ENCODE results near the gene SNTA1.
A peak's percentile ranks its signal among the peaks of the same experiment; 100 is the strongest.
"Not testable (repeated sequence)": the region's sequence is repeated elsewhere in the genome, so short reads cannot be mapped to it uniquely, and the experiment has no call there.

The SNTA1 gene

DNA sequence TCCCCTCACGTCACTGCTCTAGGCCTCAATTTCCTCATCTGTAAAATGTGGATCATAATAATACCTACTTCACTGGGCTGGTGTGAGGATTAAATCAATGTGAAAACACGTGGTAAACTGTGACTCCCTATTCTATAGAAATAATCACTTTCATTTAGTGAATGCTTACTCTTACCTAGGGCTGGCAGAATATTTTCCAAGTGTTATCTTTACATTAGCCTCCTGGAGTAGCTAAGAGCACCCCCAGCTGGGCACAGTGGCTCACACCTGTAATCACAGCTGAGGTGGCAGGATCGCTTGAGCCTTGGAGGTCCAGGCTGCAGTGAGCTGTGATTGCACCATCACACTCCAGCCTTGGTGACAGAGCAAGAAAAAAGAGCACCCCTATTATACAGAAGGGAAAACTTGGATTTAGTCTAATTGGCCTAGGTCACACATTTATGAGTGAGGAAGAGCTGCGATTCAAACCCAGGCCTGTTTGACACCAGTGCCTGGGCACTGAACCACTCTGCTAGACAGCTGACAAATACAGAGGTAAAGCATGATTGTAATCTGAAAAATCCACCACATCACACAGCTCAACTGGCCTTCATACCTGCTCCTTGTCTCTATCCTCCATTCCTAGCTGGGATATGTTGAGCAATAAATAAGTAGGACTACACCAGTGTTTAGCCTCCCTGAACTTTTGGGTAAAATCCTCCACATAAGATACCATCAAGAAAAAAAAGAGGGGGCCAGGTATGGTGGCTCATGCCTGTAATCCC lies 1.4 kb upstream of the SNTA1 start:
- TF ChIP-seq CTCF (IDR thresholded peaks at IDR 0.05; ENCODE audit: control insufficient read depth, insufficient read depth, low read depth, low read length, missing control alignments) = peak; percentile 25
- H3K4me3 ChIP-seq (ENCODE audit: control insufficient read depth, low read depth, low read length) = no peak overlapping the region
- no peak for DNase-seq (ENCODE audit: low read depth)

- TF ChIP-seq CTCF (IDR thresholded peaks at IDR 0.05; ENCODE audit: control insufficient read depth, insufficient read depth, low read depth, low read length, missing control alignments) = no peak
- H3K4me3 ChIP-seq (ENCODE audit: control insufficient read depth, low read depth, low read length) = peak overlapping the region; percentile 64
- no peak for DNase-seq (ENCODE audit: low read depth)
Measured at GRCh38 chr20:33443006-33443511, 504 bp downstream of the SNTA1 start.

GRCh38 chr20:33442136-33443005 lies 1.2 kb downstream of the SNTA1 start:
- peak overlapping the region; percentile 64 for H3K4me3 ChIP-seq (ENCODE audit: control insufficient read depth, low read depth, low read length)
- no peak for TF ChIP-seq CTCF (IDR thresholded peaks at IDR 0.05; ENCODE audit: control insufficient read depth, insufficient read depth, low read depth, low read length, missing control alignments)
- DNase-seq (ENCODE audit: low read depth) = no peak

DNA sequence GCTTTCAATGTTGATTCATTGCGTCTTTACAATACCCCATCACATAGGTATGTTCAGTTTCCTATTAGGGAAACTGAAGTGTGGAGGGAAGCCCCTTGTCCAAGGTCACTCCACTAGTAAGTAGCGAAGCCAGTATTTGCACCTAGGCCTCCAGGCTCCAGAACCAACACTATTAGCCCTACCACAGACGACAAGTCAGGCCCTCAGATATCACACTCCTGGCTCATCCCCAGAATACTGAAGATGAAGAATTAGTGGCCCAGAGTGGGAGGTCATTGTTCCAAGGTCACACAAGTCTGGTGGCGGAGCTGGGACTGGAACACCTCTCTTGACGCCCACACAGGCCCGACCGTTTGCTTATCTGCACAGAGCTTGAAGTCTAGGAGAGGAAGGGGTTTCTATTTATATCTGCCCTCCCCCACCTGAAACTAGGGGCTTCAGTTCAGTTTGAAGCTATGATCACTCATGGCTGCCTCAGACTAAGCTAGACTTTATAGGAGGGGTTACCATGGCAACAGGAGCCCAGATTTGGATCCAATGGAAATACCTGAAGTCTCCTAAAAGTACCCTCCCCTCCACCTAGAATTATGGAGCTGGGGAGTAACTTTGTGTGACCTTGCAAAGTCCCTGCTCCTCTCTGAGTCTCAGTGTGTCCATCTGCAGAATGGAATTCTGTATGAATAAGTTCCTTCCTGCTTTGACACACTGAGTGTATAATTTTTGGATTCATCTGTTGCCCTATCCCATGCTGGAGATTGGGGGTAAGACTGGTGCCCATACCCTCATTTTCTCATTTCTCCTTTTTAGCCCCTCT lies 2.2 kb downstream of the SNTA1 start:
- DNase-seq (ENCODE audit: low read depth) = no peak
- no peak overlapping the region for H3K4me3 ChIP-seq (ENCODE audit: control insufficient read depth, low read depth, low read length)
- no peak for TF ChIP-seq CTCF (IDR thresholded peaks at IDR 0.05; ENCODE audit: control insufficient read depth, insufficient read depth, low read depth, low read length, missing control alignments)

DNA sequence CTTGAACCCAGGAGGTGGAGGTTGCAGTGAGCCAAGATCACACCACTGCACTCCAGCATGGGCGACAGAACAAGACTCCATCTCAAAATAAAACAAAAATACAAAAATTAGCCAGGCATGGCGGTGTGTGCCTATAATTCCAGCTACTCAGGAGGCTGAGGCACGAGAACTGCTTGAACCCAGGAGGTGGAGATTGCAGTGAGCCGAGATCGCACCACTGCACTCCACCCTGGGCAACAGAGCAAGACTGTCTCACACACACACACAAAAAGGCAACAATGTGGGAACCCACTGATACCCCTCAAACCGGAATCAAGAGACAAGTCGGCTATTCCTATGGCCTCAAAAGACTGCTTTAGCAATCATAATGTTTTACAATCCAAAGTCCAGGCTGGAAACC lies 3.0 kb downstream of the SNTA1 start:
- DNase-seq (ENCODE audit: low read depth); H3K4me3 ChIP-seq (ENCODE audit: control insufficient read depth, low read depth, low read length): not testable (repeated sequence)

DNA sequence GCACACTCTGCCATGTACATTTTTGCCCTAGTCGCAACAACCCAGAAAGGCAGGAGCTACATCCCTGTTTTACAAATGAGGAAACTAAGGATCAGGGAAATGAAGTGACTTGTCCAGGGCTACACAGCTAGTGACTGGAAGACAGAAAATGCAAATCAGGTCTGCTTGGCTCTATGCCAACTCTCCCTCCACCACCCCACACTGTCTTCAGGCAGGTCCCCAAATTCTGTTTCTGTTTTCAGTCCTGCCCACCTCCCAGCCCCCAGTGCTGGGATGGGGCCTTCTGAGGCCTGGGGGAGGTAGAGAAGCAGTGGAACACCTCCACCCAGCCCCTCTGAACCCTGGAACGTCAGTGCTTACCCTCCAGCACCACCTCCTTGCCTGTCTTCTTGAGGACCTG lies 5.1 kb downstream of the SNTA1 start:
- DNase-seq (ENCODE audit: low read depth) = no peak
- TF ChIP-seq CTCF (IDR thresholded peaks at IDR 0.05; ENCODE audit: control insufficient read depth, insufficient read depth, low read depth, low read length, missing control alignments) = no peak
- no peak overlapping the region for H3K4me3 ChIP-seq (ENCODE audit: control insufficient read depth, low read depth, low read length)
